ENCODE measurements around the gene TRAM2.

TRAM2 gene

DNA sequence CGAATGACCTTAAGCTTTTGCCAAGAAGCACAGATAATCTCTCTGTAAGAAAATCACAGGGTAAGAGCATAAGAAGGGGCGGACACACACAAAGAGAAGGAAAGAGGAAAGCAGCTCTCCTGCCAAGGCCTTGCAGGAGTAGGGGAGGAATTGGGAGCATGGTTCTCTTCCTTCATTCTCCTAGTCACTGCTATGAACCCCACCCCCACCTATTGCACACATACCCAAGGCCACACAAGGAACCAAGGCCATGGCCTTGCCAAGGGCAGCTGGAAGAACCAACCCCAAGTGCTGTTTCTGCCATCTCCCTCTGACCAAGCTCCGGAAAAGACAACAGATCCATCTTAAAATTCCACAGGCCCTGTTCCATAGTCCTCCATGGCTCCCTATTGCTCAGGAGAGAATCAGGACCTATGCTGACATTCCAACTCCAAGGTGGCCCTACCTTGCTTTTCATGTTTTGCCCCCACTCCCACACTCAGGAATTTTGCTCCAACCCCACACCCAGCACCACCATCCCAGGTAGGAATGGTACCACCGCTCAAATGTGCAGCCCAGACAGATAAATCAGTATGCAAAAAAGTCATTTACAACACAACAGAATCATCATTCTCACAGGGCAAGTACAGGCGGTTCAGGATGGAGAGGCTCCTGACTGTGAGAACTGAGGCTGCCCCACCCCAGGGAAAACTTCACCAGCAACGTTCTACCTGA lies 31.3 kb downstream of the TRAM2 start:
- Mint-ChIP-seq H3K36me3 (ENCODE audit: insufficient read depth) (peaks cover 2% of the 10 kb centered on the region), H3K27ac (ENCODE audit: low read depth) (no peak overlapping the region), H3K27me3 (no peaks in the 10 kb centered on the region), H3K4me3 (no peak overlapping the region), H3K9me3 (no peaks in the 10 kb centered on the region), H3K4me1 (peaks cover 51% of the 10 kb centered on the region)
- ATAC-seq (replicated peaks; ENCODE audit: extremely low read depth, poor library complexity, severe bottlenecking): no peak
- no peak for DNase-seq (ENCODE audit: low spot score in 2 of 2)

DNA sequence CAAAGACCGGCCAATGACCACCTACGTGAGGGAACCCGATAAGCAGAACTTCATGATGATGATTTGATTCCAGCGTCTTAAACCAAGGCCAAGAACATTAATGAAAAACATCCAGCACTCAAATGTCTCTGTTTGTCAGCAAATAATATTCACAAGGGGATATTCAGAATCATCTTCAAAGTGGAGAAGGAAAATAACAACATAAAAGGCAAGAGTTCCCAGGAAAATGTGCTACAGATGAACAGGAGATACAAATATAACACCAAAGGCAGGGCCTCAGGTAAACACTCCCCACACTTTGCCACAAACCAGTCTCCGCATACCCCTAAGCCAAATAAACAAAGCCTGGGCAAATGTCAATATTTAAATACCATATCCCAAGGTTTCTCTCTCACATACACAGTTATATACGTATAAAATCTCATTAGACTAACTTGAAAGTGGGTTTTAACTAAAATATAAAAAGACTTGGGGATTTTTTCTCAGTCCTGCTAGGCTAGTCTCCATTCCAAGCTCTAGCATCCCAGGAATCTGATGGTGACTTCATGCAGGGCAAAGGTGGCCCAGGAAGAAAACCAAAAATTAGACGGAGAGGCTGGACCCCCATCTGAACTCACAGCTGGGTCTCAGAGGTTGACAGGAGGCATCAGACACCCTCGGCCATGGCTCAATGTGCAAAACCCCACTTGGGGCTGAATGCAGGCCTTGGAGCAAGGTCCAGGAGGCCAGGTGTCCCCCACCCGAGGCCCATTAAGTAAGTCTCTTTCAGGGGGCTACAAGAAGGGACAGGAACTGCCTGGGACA lies 32.1 kb downstream of the TRAM2 start:
- no peaks in the 10 kb centered on the region for H3K9me3 Mint-ChIP-seq
- no peak for ATAC-seq (replicated peaks; ENCODE audit: extremely low read depth, poor library complexity, severe bottlenecking)
- H3K36me3 Mint-ChIP-seq (ENCODE audit: insufficient read depth): no peaks in the 10 kb centered on the region
- H3K4me1 Mint-ChIP-seq: peaks cover 49% of the 10 kb centered on the region
- H3K27ac Mint-ChIP-seq (ENCODE audit: low read depth): no peak overlapping the region
- H3K4me3 Mint-ChIP-seq: no peak overlapping the region
- DNase-seq (ENCODE audit: low spot score in 2 of 2): no peak
- no peaks in the 10 kb centered on the region for H3K27me3 Mint-ChIP-seq

DNA sequence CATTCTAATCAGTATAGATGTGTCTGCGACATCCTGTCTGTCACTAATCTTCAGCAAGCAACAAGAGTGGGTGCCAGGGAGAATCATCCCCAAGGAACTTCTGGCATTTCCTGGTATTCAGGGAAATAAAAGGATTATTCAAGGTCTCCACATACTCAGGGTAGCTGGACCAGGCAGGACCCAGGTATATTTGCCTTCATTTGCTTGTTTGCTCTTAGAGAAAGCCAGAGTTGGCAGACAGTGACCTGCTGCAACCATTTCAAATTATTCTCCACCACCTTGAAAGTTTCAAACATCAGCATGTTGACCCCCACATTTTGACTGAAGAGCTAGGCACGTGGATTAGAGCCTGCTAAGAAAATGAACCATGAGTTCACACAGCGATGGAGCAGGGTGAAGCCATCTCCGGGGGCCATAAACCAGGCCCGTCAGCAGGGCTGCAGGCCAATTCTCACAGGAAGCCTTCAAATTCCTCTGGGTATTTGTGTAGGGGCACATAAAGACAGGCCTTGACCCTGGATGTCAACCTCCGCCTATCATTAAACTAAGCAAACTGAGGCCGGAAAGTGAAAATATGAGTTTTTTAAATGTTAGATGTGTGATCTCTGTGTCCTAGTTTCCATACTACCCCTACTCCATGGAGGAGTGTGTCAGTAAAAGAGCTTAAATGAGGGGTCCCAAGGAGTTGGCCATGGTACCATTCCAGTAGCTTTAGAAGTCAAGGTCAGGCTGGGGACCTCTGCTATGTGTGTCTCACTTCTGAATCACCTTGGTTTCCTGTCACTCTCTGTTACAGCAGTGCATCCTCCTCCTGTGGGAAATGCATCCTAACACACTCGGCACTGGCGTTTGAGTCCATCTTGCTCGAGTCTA lies 32.9 kb downstream of the TRAM2 start:
- Mint-ChIP-seq H3K4me3 (no peak overlapping the region), H3K36me3 (ENCODE audit: insufficient read depth) (no peaks in the 10 kb centered on the region), H3K27me3 (no peaks in the 10 kb centered on the region), H3K27ac (ENCODE audit: low read depth) (no peak overlapping the region), H3K9me3 (no peaks in the 10 kb centered on the region), H3K4me1 (peaks cover 53% of the 10 kb centered on the region)
- DNase-seq (ENCODE audit: low spot score in 2 of 2) (no peak), ATAC-seq (replicated peaks; ENCODE audit: extremely low read depth, poor library complexity, severe bottlenecking) (no peak)

DNA sequence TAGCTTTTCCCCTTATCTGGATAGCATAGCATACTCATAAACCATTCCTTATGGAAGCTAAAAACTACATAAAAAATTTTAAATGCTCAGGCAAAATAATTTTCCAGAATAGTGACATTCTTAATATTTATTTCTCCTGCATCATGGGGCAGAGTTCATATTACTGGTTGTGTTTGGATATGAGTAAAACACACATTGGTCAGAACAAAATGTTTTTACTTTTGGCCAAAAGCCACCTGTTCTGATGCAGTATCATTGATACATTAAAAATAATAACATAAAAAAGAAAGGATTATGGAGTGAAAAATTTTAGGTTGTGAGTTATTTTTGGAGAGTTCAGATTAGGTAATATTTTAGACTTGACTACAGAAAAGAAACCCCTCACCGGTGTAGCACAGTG lies 33.6 kb downstream of the TRAM2 start:
- DNase-seq (ENCODE audit: low spot score in 2 of 2) (no peak), ATAC-seq (replicated peaks; ENCODE audit: extremely low read depth, poor library complexity, severe bottlenecking) (no peak)
- Mint-ChIP-seq H3K4me3 (no peak overlapping the region), H3K9me3 (no peaks in the 10 kb centered on the region), H3K36me3 (ENCODE audit: insufficient read depth) (no peaks in the 10 kb centered on the region), H3K4me1 (peaks cover 53% of the 10 kb centered on the region), H3K27ac (ENCODE audit: low read depth) (no peak overlapping the region), H3K27me3 (no peaks in the 10 kb centered on the region)

DNA sequence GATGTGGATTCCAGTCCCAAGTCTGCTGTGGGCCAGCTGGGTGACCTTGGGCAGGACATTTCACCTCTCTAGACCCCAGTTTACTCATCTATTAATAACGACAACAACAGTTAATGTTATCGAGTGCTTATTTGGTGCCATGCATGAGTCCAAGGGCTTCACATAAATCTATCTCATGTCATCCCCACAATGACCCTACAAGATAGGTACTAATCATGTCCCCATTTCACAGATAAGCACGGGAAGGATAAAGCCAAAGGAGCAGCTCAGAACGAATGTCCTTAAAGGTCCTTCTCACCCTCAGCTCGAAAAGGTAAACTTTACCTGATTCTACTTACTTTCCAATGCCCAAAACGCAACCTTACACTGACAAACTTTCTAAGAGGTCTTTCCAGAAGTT lies 35.7 kb downstream of the TRAM2 start:
- ATAC-seq (replicated peaks; ENCODE audit: extremely low read depth, poor library complexity, severe bottlenecking): no peak
- Mint-ChIP-seq H3K36me3 (ENCODE audit: insufficient read depth) (no peaks in the 10 kb centered on the region), H3K4me1 (peaks cover 56% of the 10 kb centered on the region), H3K4me3 (no peak overlapping the region), H3K9me3 (no peaks in the 10 kb centered on the region), H3K27me3 (no peaks in the 10 kb centered on the region), H3K27ac (ENCODE audit: low read depth) (no peak overlapping the region)
- DNase-seq (ENCODE audit: low spot score in 2 of 2): no peak

DNA sequence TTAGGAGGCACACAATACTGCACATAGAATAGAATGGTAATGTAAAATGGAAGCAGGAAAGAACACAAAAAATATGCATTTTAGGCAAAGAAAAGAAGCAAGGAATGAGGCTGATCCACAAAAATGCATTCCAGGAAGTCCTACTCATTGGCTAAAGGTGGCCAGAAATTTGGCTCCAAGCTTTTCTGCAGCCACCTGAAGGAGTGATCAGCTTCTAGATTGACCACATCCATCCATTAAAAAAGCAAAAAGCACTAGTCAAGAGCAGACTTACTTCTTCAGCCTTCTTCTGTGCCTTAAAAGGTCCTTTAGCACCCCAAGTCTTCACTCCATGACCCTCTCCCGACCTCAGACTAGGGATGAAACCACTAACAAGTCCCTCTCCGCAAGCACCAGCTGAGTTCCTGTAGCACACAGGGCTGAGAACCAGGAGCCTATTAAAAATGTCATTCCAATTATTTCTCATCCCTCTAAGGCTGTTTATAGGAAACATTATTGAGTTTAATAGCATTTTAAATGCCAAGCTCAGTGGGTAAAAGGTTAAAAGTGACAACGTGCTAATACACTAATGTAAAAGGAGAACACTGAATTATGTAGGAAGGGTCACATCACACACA lies 36.5 kb downstream of the TRAM2 start:
- no peaks in the 10 kb centered on the region for H3K9me3 Mint-ChIP-seq
- ATAC-seq (replicated peaks; ENCODE audit: extremely low read depth, poor library complexity, severe bottlenecking): no peak
- no peaks in the 10 kb centered on the region for H3K36me3 Mint-ChIP-seq (ENCODE audit: insufficient read depth)
- no peak for DNase-seq (ENCODE audit: low spot score in 2 of 2)
- no peak overlapping the region for H3K4me3 Mint-ChIP-seq
- H3K4me1 Mint-ChIP-seq: peaks cover 56% of the 10 kb centered on the region
- H3K27me3 Mint-ChIP-seq: no peaks in the 10 kb centered on the region
- H3K27ac Mint-ChIP-seq (ENCODE audit: low read depth): no peak overlapping the region

DNA sequence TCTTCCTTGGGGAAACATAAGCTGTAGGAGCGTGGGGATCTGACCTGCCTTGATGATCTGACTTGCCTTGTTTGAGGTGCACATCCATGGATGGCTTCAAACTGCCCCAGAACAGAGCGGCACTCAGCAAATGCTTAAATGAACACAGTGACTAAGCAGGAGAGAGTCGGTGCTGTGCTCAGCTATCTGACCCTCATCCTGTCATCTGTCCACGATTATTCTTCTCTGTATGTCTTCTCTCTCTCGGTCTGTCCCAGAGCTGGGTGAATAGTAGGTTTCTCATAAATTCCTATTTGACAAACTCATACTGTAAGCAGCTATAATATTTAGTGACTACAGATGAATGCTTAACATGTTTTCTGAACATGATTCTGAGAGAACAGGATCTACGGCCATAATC lies 37.3 kb downstream of the TRAM2 start:
- peaks cover 57% of the 10 kb centered on the region for H3K4me1 Mint-ChIP-seq
- no peaks in the 10 kb centered on the region for H3K9me3 Mint-ChIP-seq
- no peaks in the 10 kb centered on the region for H3K27me3 Mint-ChIP-seq
- ATAC-seq (replicated peaks; ENCODE audit: extremely low read depth, poor library complexity, severe bottlenecking) (no peak), DNase-seq (ENCODE audit: low spot score in 2 of 2) (no peak)
- no peak overlapping the region for H3K4me3 Mint-ChIP-seq
- no peak overlapping the region for H3K27ac Mint-ChIP-seq (ENCODE audit: low read depth)
- peaks cover 4% of the 10 kb centered on the region for H3K36me3 Mint-ChIP-seq (ENCODE audit: insufficient read depth)

DNA sequence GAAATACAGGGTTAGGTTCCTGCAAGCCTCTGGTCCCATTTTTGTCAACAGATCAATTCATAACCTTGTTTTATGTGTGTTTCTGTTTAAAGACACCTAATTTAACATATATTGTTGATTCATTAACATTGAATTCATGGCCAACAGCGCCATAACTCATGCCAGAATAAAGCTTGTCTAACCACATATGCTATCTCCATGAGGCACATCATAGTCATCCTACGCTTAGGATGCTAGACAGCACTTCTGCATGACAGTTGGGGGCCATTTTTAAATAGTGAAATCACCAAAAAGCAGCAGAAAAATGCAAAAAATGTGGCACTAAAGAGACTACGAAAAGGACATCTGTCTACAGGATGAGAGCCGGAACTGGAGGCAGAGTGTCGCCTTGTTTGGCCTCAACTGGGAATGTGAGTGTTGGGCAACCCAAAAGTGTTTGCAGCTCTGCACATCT lies 37.9 kb downstream of the TRAM2 start:
- Mint-ChIP-seq H3K27me3 (no peaks in the 10 kb centered on the region), H3K4me3 (no peak overlapping the region), H3K4me1 (peaks cover 50% of the 10 kb centered on the region), H3K9me3 (no peaks in the 10 kb centered on the region), H3K27ac (ENCODE audit: low read depth) (no peak overlapping the region), H3K36me3 (ENCODE audit: insufficient read depth) (peaks cover 5% of the 10 kb centered on the region)
- no peak for ATAC-seq (replicated peaks; ENCODE audit: extremely low read depth, poor library complexity, severe bottlenecking)
- DNase-seq (ENCODE audit: low spot score in 2 of 2): no peak

DNA sequence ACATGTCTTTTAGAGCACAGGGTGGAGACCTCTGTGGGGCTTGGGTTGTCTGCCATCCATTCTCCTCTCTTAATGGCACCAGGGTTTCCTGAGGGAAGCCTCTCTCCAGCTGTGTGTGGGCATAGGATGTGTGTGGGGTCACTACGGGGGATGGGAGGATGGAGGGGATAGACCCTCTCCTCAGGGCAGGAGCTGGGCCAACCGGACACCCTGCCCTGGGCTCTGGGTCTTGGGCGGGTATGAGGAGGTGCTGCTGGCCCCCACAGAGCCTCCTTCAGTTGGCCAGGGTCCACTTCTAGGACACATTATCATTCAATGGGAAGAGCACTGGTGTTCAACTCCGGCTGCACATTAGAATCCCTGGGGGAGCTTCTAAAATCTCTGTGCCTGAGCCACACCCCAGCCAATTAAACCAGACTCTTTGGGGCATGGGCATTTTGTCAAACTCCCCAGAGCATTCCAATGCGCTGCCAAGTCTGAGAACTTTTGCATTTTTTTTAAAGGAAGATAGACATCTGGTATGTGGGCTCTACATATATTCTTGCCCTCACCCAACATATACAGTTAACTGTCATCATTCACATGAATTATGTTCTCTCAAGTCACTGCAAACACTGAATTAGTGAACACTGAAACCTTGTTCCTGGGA lies 38.5 kb downstream of the TRAM2 start:
- no peak overlapping the region for H3K27ac Mint-ChIP-seq (ENCODE audit: low read depth)
- no peak for ATAC-seq (replicated peaks; ENCODE audit: extremely low read depth, poor library complexity, severe bottlenecking)
- no peaks in the 10 kb centered on the region for H3K9me3 Mint-ChIP-seq
- peaks cover 49% of the 10 kb centered on the region for H3K4me1 Mint-ChIP-seq
- H3K36me3 Mint-ChIP-seq (ENCODE audit: insufficient read depth): peaks cover 6% of the 10 kb centered on the region
- no peaks in the 10 kb centered on the region for H3K27me3 Mint-ChIP-seq
- H3K4me3 Mint-ChIP-seq: peak overlapping the region; percentile 5
- DNase-seq (ENCODE audit: low spot score in 2 of 2): no peak

DNA sequence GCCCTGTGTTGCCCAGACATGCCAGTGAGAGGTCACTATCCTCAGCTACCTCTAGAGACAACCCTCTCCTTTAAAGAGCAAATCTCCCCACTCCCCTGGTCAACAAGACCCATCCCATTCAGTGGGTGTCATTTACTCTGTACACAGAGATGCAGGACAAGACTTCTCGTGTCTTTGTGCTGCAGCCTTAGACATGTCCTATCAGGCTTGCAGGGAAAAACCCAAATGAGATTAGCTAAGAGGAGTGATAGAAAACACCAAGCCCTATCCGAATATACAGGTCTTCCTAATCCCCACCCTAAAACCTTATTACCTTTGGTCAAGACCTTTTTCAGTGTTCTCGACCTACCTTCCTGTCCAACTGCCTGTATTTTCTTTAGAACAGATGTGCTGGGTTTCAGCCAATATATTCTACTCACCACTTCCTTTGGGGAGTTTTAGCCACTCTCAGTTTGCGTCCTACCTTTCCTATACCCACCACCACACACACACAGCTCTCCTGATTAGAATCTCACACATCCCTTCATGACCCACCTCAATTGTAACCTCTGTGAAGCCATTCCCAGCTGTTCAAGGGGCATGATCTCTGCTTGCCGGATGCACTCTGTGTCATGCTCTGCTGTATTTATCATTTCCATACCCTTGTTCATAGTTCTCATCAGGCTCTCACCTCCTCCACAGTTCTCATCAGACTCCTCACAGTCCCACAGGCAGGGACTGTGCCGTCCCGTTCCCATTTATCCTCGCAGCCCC lies 39.7 kb downstream of the TRAM2 start:
- Mint-ChIP-seq H3K4me1 (peaks cover 49% of the 10 kb centered on the region), H3K27ac (ENCODE audit: low read depth) (no peak overlapping the region), H3K9me3 (no peaks in the 10 kb centered on the region), H3K27me3 (no peaks in the 10 kb centered on the region), H3K36me3 (ENCODE audit: insufficient read depth) (peaks cover 6% of the 10 kb centered on the region), H3K4me3 (peak overlapping the region; percentile 5)
- ATAC-seq (replicated peaks; ENCODE audit: extremely low read depth, poor library complexity, severe bottlenecking) (peak; percentile 34), DNase-seq (ENCODE audit: low spot score in 2 of 2) (no peak)

DNA sequence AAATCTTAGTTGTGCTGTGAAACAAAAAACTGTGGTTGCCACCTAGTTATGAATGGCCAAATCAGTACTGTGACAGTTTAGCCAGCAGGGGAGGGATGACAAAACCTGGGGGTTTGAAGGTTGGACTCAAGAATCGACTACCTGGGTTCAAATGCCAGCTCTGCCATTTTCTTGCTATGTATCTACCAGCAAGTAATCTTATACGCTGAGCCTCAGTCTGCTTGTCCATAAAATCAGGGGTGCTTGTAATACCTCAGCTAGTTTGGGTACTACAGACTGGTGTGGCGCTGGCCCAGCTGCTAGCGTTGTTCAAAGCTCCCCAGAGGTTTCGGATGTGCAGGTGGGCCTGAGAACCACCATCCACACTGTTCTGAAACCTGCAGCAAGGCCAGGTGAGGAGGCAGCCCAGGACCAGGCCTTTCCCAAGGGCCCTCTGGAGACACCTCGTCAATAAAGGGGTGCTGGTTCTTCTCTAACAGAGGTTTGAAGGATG lies 40.4 kb downstream of the TRAM2 start:
- H3K27ac Mint-ChIP-seq (ENCODE audit: low read depth): no peak overlapping the region
- no peak for ATAC-seq (replicated peaks; ENCODE audit: extremely low read depth, poor library complexity, severe bottlenecking)

More for the DNA sequence above, 40.4 kb downstream of the TRAM2 start:
- no peaks in the 10 kb centered on the region for H3K9me3 Mint-ChIP-seq
- DNase-seq (ENCODE audit: low spot score in 2 of 2): no peak
- peaks cover 6% of the 10 kb centered on the region for H3K36me3 Mint-ChIP-seq (ENCODE audit: insufficient read depth)
- H3K4me3 Mint-ChIP-seq: no peak overlapping the region
- H3K4me1 Mint-ChIP-seq: peaks cover 49% of the 10 kb centered on the region
- H3K27me3 Mint-ChIP-seq: no peaks in the 10 kb centered on the region

Data from central memory CD8-positive, alpha-beta T cell (primary cell).